Panc1 (cell line): ENCODE results near the gene LY6G6F.

Experiments used
- CTCF ChIP-seq: fragments of 450-650 bp; IDR thresholded peaks from 2 replicates; pipeline ENCODE4 v1.5.1; 2017; ENCODE audit warnings: mild to moderate bottlenecking
- POLR2AphosphoS5 ChIP-seq: IDR thresholded peaks from 2 replicates; pipeline ENCODE4 v1.6.1; 2012; ENCODE audit warnings: mild to moderate bottlenecking, low read depth, low read length, moderate library complexity
- SIN3A ChIP-seq: IDR thresholded peaks from 2 replicates; pipeline ENCODE4 v1.6.1; 2012; ENCODE audit warnings: low read depth, mild to moderate bottlenecking, low read length, moderate library complexity, borderline replicate concordance; ENCODE audit not compliant: insufficient read depth

GRCh38 chr6:31659649-31660380, 46.9 kb upstream of the LY6G6F start:
- TF ChIP-seq CTCF (no peak), POLR2AphosphoS5 (no peak), SIN3A (no peak)
